ENCODE measurements around the gene ABLIM1. TPM values are rescaled to one million over a fixed set of nuclear protein-coding genes. Genes with fewer than 3 reads are reported as not detected.
"Not testable (repeated sequence)": the region's sequence is repeated elsewhere in the genome, so short reads cannot be mapped to it uniquely, and the experiment has no call there.

ABLIM1 gene
- total RNA-seq, 1 donor from 2014 or later, result 76.9 TPM

GRCh38 chr10:114698271-114699061 is 40.4 kb upstream of the ABLIM1 start:
- Mint-ChIP-seq H3K27me3 (peaks cover 4% of the 10 kb centered on the region), H3K9me3 (peaks cover 4% of the 10 kb centered on the region), H3K4me3 (no peak overlapping the region), H3K27ac (no peak overlapping the region), H3K36me3 (ENCODE audit: low read depth) (no peaks in the 10 kb centered on the region), H3K4me1 (no peaks in the 10 kb centered on the region)
- intact Hi-C loops (cut with micrococcal nuclease), result loop anchor here (10.0 kb wide), 1 partner anchor 426 kb away; no protein-coding TSS in a partner anchor
- CTCF ChIA-PET, result interaction anchor here (2.0 kb wide), 1 partner anchor 227 kb away, joined by 5 read pairs; no protein-coding TSS in a partner anchor
- ATAC-seq (ENCODE audit: low read depth), result no peak
- TF ChIP-seq CTCF (IDR thresholded peaks at IDR 0.05), result no peak
- no peak for DNase-seq
- POLR2A ChIA-PET, result interaction anchor here (0.7 kb wide), 1 partner anchor 10 kb away, joined by 7 read pairs; no protein-coding TSS in a partner anchor

- Mint-ChIP-seq H3K27ac (no peak overlapping the region), H3K9me3 (peaks cover 4% of the 10 kb centered on the region), H3K27me3 (peaks cover 4% of the 10 kb centered on the region), H3K4me1 (no peaks in the 10 kb centered on the region), H3K4me3 (no peak overlapping the region), H3K36me3 (ENCODE audit: low read depth) (no peaks in the 10 kb centered on the region)
- ATAC-seq (ENCODE audit: low read depth) (no peak), DNase-seq (no peak)
- no peak for TF ChIP-seq CTCF (IDR thresholded peaks at IDR 0.05)
- ChIA-PET POLR2A (no interaction called here), CTCF (interaction anchor here (2.0 kb wide), 1 partner anchor 226 kb away, joined by 5 read pairs; no protein-coding TSS in a partner anchor)
- intact Hi-C loops (cut with micrococcal nuclease), result loop anchor here (10.0 kb wide), 1 partner anchor 428 kb away; no protein-coding TSS in a partner anchor
Measured at GRCh38 chr10:114697061-114697598, 39.1 kb upstream of the ABLIM1 start.

- H3K4me1 Mint-ChIP-seq; ATAC-seq (ENCODE audit: low read depth); H3K36me3 Mint-ChIP-seq (ENCODE audit: low read depth); H3K27ac Mint-ChIP-seq; H3K27me3 Mint-ChIP-seq; DNase-seq; POLR2A ChIA-PET; H3K9me3 Mint-ChIP-seq; H3K4me3 Mint-ChIP-seq: not testable (repeated sequence)
- CTCF ChIA-PET, result interaction anchor here (2.0 to 2.6 kb wide), 2 partner anchors 225 to 227 kb away, joined by 5 to 8 read pairs; no protein-coding TSS in a partner anchor
- intact Hi-C loops (cut with micrococcal nuclease), result loop anchor here (10.0 kb wide), 1 partner anchor 428 kb away; no protein-coding TSS in a partner anchor
Measured at GRCh38 chr10:114696301-114696700, 38.2 kb upstream of the ABLIM1 start.

GRCh38 chr10:114694752-114695151 is 36.7 kb upstream of the ABLIM1 start:
- ATAC-seq (ENCODE audit: low read depth) (no peak), DNase-seq (no peak)
- Mint-ChIP-seq H3K27me3 (peaks cover 4% of the 10 kb centered on the region), H3K36me3 (ENCODE audit: low read depth) (no peaks in the 10 kb centered on the region), H3K4me1 (no peaks in the 10 kb centered on the region), H3K4me3 (no peak overlapping the region), H3K9me3 (no peaks in the 10 kb centered on the region), H3K27ac (no peak overlapping the region)
- CTCF ChIA-PET, result interaction anchor here (0.8 to 3.1 kb wide), 5 partner anchors 13 to 225 kb away, joined by 3 to 25 read pairs (median 4); no protein-coding TSS in a partner anchor
- POLR2A ChIA-PET, result interaction anchor here (0.8 kb wide), 1 partner anchor 168 kb away, joined by 3 read pairs; no protein-coding TSS in a partner anchor
- TF ChIP-seq CTCF (IDR thresholded peaks at IDR 0.05), result no peak
- intact Hi-C loops (cut with micrococcal nuclease), result loop anchor here (1.0 to 10.0 kb wide), 4 partner anchors 144 to 430 kb away; no protein-coding TSS in a partner anchor

GRCh38 chr10:114694062-114694461 is 36.0 kb upstream of the ABLIM1 start:
- Mint-ChIP-seq H3K27me3 (peaks cover 5% of the 10 kb centered on the region), H3K36me3 (ENCODE audit: low read depth) (no peaks in the 10 kb centered on the region), H3K27ac (no peak overlapping the region), H3K4me3 (no peak overlapping the region), H3K4me1 (no peaks in the 10 kb centered on the region), H3K9me3 (no peaks in the 10 kb centered on the region)
- intact Hi-C loops (cut with micrococcal nuclease), result loop anchor here (1.0 to 10.0 kb wide), 4 partner anchors 144 to 431 kb away; no protein-coding TSS in a partner anchor
- no peak for ATAC-seq (ENCODE audit: low read depth)
- DNase-seq, result no peak
- ChIA-PET POLR2A (interaction anchor here (0.8 kb wide), 1 partner anchor 167 kb away, joined by 3 read pairs; no protein-coding TSS in a partner anchor), CTCF (interaction anchor here (0.8 to 3.1 kb wide), 5 partner anchors 12 to 224 kb away, joined by 3 to 25 read pairs (median 4); no protein-coding TSS in a partner anchor)
- no peak for TF ChIP-seq CTCF (IDR thresholded peaks at IDR 0.05)
